Activated naive CD8-positive, alpha-beta T cell treated with anti-CD3 and anti-CD28 coated beads for 36 hours (primary cell): ENCODE data around the gene ABHD5. TPM values are rescaled to one million over a fixed set of nuclear protein-coding genes. Genes with fewer than 3 reads are reported as not detected.

Experiments used
- DNase-seq: peaks from one replicate; pipeline ENCODE4 v3.0.0; 2021
- H3K27ac Mint-ChIP-seq: one replicate; pipeline ENCODE4 v1.8.0; 2022; ENCODE audit warnings: mild to moderate bottlenecking, moderate library complexity, mixed read lengths
- H3K27me3 Mint-ChIP-seq: one replicate; pipeline ENCODE4 v1.8.0; 2022; ENCODE audit warnings: mild to moderate bottlenecking, mixed read lengths
- H3K36me3 Mint-ChIP-seq: one replicate; pipeline ENCODE4 v1.8.0; 2021; ENCODE audit warnings: mild to moderate bottlenecking, mixed read lengths
- H3K4me1 Mint-ChIP-seq: one replicate; pipeline ENCODE4 v1.8.0; 2021; ENCODE audit warnings: mixed read lengths
- H3K4me3 Mint-ChIP-seq: one replicate; pipeline ENCODE4 v1.8.0; 2022; ENCODE audit warnings: mild to moderate bottlenecking, moderate library complexity, mixed read lengths
- H3K9me3 Mint-ChIP-seq: one replicate; pipeline ENCODE4 v1.8.0; 2022; ENCODE audit warnings: mixed read lengths
- total RNA-seq, 2 experiments: library from RNA; stranded (reverse); gene quantifications; one replicate each; pipeline ENCODE4 v1.2.3, GENCODE V29; 2021

Gene ABHD5
- total RNA-seq, 2 experiments from 2014 or later: 11.4 to 12.1 TPM

DNA sequence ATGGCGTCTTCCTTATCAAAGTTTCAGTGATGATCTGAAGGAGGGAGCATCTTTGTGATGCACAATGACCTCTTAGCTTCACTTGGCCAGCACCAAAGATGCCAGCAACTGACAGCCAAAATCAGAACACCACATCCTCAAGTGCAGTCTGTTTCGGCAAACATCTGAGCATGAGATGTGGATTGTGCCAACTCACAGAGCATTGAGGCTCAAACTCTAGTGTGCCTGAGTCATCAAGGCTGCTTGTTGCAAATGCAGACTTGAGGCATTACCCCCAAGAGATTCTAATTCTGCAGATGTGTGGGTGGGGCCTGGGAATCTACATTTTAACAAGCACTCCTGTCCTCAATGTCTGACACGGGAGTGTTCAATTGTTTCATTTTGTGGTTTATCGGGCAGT lies 35.8 kb downstream of the ABHD5 start:
- Mint-ChIP-seq H3K9me3 (no peaks in the 10 kb centered on the region), H3K27me3 (no peaks in the 10 kb centered on the region), H3K27ac (no peak overlapping the region), H3K4me1 (no peaks in the 10 kb centered on the region), H3K4me3 (no peak overlapping the region), H3K36me3 (peaks cover 7% of the 10 kb centered on the region)
- DNase-seq: no peak

DNA sequence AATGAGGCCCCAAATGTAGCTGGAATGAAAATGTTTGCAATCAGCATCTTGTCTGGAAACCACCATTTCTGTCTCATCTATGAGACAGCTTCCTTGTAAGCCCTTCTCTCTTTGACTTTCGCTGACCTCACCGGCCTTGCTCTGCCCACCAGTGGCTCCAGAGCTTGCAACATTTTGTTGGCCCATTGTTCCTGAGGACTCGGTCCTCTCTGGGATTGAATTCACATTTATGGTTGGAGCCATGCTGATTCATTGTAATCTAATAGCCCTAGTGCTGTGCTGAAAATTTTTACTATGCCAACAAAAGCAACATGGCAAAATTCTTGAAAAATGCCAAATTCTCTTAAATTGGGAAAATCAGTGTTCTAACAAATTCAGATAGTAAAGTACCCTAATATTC lies 37.2 kb downstream of the ABHD5 start:
- H3K27me3 Mint-ChIP-seq: no peaks in the 10 kb centered on the region
- H3K36me3 Mint-ChIP-seq: peaks cover 7% of the 10 kb centered on the region
- H3K4me1 Mint-ChIP-seq: no peaks in the 10 kb centered on the region
- no peak overlapping the region for H3K4me3 Mint-ChIP-seq
- no peak for DNase-seq
- H3K27ac Mint-ChIP-seq: no peak overlapping the region
- H3K9me3 Mint-ChIP-seq: no peaks in the 10 kb centered on the region

DNA sequence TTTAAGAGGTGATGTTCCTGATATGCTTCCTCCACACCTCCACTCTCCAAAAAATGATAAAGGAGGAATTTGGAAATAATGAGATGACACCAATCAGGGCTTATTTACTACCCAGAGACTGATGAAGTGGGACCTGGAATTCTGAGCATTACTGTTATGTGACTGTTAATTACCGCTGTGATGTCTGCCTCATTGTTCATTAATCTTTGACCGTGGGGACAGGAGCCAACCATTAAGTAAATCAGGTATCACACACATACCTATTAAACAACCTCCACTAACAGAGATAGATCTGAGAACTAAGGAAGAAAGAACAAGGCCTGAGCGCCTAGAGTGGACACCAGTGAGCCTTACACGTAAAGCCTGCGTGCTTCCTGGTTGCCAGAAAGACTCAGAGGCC lies 37.7 kb downstream of the ABHD5 start:
- H3K27me3 Mint-ChIP-seq: no peaks in the 10 kb centered on the region
- no peaks in the 10 kb centered on the region for H3K9me3 Mint-ChIP-seq
- no peak overlapping the region for H3K27ac Mint-ChIP-seq
- no peak overlapping the region for H3K4me3 Mint-ChIP-seq
- DNase-seq: no peak
- no peaks in the 10 kb centered on the region for H3K4me1 Mint-ChIP-seq
- H3K36me3 Mint-ChIP-seq: peaks cover 7% of the 10 kb centered on the region

DNA sequence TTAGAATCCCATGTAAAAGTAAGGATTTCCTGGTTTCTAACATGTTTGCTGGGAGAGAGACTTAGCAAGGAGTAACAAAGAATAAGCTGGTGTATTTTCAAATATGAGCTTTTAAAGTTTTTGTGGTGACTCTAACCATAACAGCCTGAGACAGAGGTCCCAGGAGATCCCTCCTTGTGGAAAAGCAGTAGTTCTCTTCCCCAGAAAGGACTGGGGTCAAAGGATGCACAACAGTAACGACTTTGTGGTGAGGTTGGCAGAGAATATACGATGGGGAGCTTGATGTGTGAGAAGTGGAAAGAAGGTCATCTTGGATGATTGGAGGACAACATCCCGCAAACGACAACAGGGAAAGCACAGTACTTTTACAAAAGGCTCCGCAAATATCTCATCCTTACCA lies 38.2 kb downstream of the ABHD5 start:
- Mint-ChIP-seq H3K4me3 (no peak overlapping the region), H3K9me3 (no peaks in the 10 kb centered on the region), H3K27me3 (no peaks in the 10 kb centered on the region), H3K36me3 (peaks cover 7% of the 10 kb centered on the region), H3K4me1 (no peaks in the 10 kb centered on the region), H3K27ac (no peak overlapping the region)
- no peak for DNase-seq

DNA sequence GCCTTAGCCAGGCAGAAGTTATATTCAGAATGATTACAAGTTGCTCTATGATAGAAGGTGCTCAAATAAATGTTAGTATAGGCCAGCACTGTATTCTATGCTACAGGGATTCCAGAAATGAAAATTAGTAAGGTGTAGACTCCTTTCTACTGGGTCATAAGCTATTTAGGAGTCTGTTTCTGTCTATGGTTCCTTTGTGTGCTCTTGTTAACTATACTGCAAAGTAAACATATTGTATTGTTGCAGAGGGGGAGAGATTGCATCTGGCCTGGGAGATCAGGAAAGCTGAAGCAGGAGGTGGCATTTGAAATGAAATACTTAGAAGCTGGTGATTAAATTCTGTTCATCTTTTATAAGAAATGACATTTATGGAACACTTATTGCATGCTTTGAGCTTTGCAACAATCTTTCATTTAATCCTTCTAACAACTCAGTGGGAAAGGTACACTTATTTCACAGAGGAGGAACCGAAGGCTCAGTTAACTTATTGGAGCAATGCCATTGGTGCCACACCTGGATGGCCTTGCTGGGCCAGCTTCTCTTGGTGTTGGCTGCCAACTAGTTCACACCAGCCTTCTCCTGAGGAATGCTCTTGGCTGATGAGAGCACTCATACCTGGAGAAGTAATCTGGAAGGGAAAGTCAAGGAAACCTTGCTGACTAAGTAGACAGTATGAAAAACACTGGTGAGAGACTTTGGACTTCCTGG lies 39.1 kb downstream of the ABHD5 start:
- Mint-ChIP-seq H3K4me1 (no peaks in the 10 kb centered on the region), H3K9me3 (no peaks in the 10 kb centered on the region), H3K27me3 (no peaks in the 10 kb centered on the region), H3K4me3 (no peak overlapping the region), H3K36me3 (peaks cover 7% of the 10 kb centered on the region), H3K27ac (no peak overlapping the region)
- DNase-seq: no peak

DNA sequence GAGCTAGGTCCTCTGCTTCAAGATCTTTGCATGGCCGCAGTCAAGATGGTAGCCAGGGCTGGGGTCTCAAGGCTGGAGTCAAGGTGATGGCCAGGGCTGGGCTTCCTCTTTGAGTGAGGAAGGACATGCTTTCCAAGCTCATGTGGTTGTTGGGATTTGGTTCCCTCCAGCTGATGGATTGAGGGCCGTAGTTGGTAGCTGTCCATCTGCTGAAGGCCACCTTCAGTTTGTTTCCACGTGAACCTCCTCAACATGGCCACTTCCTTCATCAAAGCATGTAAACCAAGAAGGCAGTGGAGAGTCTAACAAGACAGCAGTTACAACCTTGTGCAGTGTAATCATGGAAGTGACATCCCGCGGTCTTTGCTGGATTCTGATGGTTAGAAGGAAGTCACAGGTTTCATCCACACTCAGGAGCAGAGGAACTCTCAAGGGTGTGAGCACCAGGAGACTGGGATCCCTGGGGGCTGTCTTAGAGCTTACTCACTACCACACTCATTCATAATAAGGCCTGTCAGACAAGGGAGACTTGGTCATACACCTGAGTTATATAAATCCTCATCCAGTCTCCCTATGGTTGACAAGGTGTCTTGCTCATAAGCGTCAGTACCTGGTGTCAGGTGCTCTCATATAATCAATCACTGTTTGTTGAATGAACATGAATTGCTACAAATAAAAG lies 42.1 kb downstream of the ABHD5 start:
- no peaks in the 10 kb centered on the region for H3K4me1 Mint-ChIP-seq
- peaks cover 4% of the 10 kb centered on the region for H3K36me3 Mint-ChIP-seq
- DNase-seq: no peak
- H3K27ac Mint-ChIP-seq: no peak overlapping the region
- no peaks in the 10 kb centered on the region for H3K27me3 Mint-ChIP-seq
- H3K4me3 Mint-ChIP-seq: no peak overlapping the region
- H3K9me3 Mint-ChIP-seq: no peaks in the 10 kb centered on the region

DNA sequence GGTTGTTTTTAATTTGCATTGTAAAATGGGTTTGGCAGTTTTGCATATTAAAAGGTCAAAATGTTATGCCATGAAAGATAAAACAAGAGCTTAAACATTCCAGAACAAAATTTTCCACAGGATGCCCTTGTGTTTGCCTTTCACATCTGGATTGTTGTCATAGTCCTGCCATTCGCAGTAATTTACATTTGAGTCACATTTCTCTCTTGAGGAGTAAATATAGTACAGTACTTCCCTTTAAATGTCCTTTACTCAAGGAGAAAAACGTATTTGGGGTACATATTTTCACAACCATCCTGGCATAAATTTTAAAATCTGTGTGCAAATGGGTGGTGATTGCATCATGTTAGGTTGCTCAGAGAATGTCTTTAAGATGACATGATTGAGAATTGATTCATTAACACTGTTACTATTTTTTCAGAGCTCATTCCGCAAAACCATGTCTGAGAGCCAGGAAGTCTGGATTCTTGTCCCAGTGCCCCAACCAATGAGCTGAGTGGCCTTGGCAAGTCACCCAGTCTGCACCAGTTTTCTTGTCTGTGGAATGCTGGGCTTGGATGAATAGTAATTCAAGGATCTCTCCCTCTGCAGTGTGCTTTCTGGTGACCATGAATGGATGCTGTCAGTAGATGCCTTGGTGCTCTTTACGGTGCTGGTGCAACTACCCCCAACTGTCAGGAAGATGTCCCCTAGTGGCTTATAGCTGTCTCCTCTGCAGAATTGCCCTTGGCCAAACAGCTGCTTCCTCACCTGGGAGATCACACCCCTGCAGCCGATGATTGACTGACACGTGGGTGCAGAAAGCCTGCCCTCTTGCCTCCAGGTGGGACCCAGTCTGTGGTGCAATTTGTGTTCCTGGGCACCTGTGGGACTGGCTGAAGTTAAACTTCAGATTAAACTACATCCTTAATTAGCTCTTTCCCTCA lies 43.0 kb downstream of the ABHD5 start:
- no peaks in the 10 kb centered on the region for H3K9me3 Mint-ChIP-seq
- no peak for DNase-seq
- no peak overlapping the region for H3K27ac Mint-ChIP-seq
- H3K36me3 Mint-ChIP-seq: peaks cover 1% of the 10 kb centered on the region
- no peak overlapping the region for H3K4me3 Mint-ChIP-seq
- H3K4me1 Mint-ChIP-seq: no peaks in the 10 kb centered on the region
- H3K27me3 Mint-ChIP-seq: no peaks in the 10 kb centered on the region

DNA sequence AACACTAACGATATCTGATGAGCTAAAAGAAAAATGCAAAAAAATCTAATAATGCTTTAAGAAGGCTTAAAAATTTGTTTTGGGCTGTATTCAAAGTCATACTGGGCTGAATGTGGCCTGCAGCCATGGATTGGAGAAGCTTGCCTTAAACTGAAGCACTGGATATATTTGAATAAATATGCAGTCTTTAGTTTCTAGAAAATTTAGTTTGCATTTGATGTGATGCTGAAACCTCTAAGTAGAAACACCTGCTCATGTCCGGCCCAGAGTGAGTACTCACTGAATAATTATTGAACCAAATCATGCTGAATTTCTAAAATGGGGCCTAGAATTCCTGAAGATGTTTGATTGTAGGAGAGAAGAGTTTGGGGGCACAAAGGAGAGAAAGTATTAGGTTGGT lies 43.9 kb downstream of the ABHD5 start:
- no peaks in the 10 kb centered on the region for H3K9me3 Mint-ChIP-seq
- no peak overlapping the region for H3K4me3 Mint-ChIP-seq
- no peak overlapping the region for H3K27ac Mint-ChIP-seq
- DNase-seq: no peak
- no peaks in the 10 kb centered on the region for H3K4me1 Mint-ChIP-seq
- no peaks in the 10 kb centered on the region for H3K27me3 Mint-ChIP-seq
- peaks cover under 1% of the 10 kb centered on the region for H3K36me3 Mint-ChIP-seq

DNA sequence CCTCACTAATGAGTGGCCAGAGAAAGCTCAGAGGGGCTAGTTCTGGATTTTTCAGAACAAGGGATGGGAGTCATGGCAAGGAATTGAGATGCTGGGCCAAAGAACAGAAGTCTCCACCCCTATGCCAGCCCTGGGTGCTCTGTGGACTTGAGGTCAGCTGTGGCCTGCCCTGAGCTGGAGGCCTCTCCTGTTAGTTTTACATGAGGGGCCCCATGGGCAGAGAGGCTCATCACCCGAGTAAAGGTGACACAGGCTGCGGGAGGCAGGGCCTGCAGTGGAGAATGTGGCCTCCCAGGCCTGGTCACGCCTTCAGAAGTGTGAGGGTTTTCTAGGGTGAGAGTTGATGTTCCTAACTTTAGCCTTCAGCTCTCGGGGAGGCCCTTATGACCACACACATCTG lies 44.9 kb downstream of the ABHD5 start:
- Mint-ChIP-seq H3K36me3 (no peaks in the 10 kb centered on the region), H3K4me3 (no peak overlapping the region), H3K9me3 (no peaks in the 10 kb centered on the region), H3K27me3 (no peaks in the 10 kb centered on the region), H3K4me1 (no peaks in the 10 kb centered on the region), H3K27ac (no peak overlapping the region)
- DNase-seq: no peak

DNA sequence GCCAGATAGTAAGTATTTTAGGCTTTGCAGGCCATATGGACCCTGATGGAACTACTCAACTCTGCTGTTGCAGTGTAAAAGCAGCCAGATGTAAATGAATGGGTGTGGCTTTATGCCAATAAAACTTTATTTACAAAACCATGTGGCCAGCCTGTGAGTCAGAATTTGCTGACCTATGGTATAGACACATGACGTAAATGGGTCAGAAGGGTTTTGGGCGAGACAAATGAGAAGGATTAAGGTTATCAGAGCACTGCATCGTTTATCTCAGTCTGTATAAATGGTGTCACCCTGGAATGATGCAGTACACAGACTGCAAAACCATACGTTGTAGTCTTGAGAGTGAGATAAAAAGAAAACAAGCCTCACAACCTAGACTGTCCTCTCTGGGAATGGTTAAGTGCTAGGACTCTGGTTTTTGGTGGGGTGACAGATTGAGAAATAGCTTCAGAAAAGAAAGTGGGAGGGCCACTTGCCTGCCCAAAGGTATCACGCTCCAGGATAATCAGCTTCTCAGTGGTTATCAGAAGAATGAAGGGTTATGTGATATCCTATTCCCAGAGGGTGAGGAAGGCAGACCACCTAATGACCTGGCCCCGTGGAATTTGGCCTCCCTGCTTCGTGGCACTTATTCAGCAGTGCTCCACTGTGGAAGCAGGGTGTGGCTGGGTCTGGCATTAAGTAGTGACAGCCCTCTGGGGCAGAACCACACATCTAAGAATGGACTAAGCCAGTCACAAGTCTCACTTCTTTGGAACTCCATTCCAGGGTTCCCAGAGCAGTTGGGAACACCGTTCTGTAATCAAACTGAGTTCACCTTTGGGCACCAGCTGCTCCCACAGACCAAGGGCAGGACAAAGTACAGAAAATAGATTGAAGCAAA lies 46.1 kb downstream of the ABHD5 start:
- Mint-ChIP-seq H3K36me3 (no peaks in the 10 kb centered on the region), H3K27me3 (no peaks in the 10 kb centered on the region), H3K9me3 (no peaks in the 10 kb centered on the region), H3K4me3 (no peak overlapping the region), H3K4me1 (peaks cover 1% of the 10 kb centered on the region), H3K27ac (no peak overlapping the region)
- DNase-seq: no peak

DNA sequence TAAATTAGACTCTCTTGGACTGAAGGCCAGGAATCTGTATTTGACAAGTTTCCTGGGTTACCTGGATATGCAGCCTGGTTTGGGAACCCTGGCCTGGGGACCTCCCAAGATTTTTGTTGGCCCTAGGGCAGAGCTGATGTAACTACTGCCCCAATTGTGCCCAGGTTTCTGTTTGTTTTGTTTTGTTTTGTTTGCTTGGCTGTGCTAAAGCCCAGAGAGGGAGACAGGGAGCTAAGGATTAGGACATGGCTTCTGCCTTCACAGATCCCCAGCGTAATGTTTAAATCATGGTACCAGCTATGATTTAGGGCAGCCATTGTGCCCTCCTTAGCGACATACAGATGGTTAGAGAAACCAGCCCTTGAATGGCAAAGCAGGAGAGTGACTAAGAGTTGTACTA lies 47.6 kb downstream of the ABHD5 start:
- no peaks in the 10 kb centered on the region for H3K36me3 Mint-ChIP-seq
- no peaks in the 10 kb centered on the region for H3K9me3 Mint-ChIP-seq
- no peak overlapping the region for H3K4me3 Mint-ChIP-seq
- H3K27me3 Mint-ChIP-seq: no peaks in the 10 kb centered on the region
- peaks cover 1% of the 10 kb centered on the region for H3K4me1 Mint-ChIP-seq
- no peak overlapping the region for H3K27ac Mint-ChIP-seq
- no peak for DNase-seq

DNA sequence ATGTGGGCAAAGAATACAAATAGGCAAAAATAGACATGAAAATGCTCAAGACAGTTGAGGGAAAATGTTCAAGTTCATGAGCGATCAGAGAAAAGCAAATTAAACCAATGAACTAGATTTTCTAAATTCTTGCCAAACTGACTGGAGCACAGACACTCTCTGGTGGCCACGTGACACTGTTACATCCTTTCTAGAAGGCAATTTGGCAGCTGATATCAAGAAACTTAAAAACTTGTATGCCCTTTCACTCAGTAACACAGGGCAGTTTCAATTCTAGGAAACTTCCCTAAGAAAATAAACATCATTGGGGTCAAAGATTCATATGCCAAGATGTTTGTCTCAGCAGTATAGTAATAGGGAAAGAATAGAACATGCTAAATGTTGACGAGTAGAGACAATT lies 52.2 kb downstream of the ABHD5 start:
- no peak overlapping the region for H3K4me3 Mint-ChIP-seq
- no peaks in the 10 kb centered on the region for H3K27me3 Mint-ChIP-seq
- H3K4me1 Mint-ChIP-seq: peaks cover 1% of the 10 kb centered on the region
- peaks cover 3% of the 10 kb centered on the region for H3K36me3 Mint-ChIP-seq
- DNase-seq: no peak
- no peak overlapping the region for H3K27ac Mint-ChIP-seq
- H3K9me3 Mint-ChIP-seq: peaks cover 9% of the 10 kb centered on the region

DNA sequence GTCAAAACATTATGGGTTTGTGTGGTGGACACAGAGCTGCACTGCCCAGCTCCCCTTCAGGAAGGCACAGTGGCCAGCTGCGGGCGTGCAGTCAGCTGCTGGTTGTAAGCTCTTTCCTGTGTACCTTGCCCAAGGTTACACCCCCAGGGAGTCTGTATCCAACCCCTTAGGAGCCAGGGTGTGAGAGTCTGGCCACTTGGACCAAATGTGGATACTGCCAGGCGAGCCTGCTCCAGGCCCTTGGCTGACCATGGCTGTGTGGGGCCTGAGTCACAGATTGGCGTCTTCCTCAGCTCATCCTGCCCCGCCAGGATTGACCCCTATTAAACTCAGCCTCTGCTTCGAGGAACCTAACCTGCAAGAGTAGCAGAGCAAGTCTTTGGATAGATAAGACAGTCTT lies 56.9 kb downstream of the ABHD5 start:
- Mint-ChIP-seq H3K4me3 (no peak overlapping the region), H3K27me3 (no peaks in the 10 kb centered on the region), H3K4me1 (no peaks in the 10 kb centered on the region), H3K27ac (no peak overlapping the region), H3K9me3 (peaks cover 9% of the 10 kb centered on the region), H3K36me3 (peaks cover 5% of the 10 kb centered on the region)
- no peak for DNase-seq

DNA sequence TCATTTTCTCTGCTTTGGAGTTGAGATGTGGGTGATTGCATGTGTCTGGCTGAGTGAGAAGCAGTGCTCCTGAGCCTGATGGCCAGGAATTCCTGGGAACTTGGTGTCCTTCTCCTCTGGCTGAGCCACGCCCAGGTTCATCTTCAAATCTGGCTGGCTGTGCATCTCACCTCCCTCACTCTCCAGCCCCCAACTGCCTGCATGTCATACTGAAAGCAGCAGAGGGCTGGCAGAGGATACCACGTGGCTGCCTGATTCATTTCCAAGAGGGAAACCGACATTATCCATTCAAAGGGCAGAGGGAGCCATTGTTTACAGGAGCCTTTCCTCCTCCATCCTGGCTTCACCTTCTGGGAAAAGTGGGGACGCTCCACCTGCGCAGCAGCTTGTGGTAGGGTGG lies 57.4 kb downstream of the ABHD5 start:
- H3K4me1 Mint-ChIP-seq: no peaks in the 10 kb centered on the region
- no peak overlapping the region for H3K4me3 Mint-ChIP-seq
- no peak overlapping the region for H3K27ac Mint-ChIP-seq
- H3K27me3 Mint-ChIP-seq: no peaks in the 10 kb centered on the region
- H3K9me3 Mint-ChIP-seq: peaks cover 9% of the 10 kb centered on the region
- no peak for DNase-seq
- H3K36me3 Mint-ChIP-seq: peaks cover 5% of the 10 kb centered on the region

DNA sequence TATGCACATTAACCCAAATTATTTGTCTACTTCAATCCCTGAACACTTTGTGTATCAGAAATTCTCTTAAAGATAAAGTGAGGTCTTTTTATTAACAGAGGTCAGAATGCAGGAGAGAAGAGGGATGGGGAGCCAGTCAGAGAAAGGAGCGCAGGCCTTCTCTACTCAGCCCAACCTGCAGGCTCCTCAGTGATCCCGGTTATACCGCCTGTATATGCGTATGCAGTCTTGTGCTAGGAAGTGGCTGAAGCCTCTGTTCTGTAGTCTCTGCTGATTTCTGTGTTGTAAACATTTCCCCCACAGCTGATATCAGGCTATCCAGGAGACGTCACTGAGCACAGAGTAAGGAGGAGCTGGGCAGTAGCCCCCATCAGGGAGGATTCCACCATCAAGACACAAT lies 57.9 kb downstream of the ABHD5 start:
- no peak overlapping the region for H3K27ac Mint-ChIP-seq
- H3K9me3 Mint-ChIP-seq: peaks cover 9% of the 10 kb centered on the region
- H3K36me3 Mint-ChIP-seq: peaks cover 5% of the 10 kb centered on the region
- H3K4me1 Mint-ChIP-seq: no peaks in the 10 kb centered on the region
- DNase-seq: no peak
- H3K27me3 Mint-ChIP-seq: no peaks in the 10 kb centered on the region
- H3K4me3 Mint-ChIP-seq: no peak overlapping the region
